ENCODE results near the gene YWHAE.
"Not testable (repeated sequence)": the region's sequence is repeated elsewhere in the genome, so short reads cannot be mapped to it uniquely, and the experiment has no call there.

Gene YWHAE

GRCh38 chr17:1413281-1413791 is 13.3 kb upstream of the YWHAE start:
- DNase-seq, result peak in 3 of 56 donors; percentile 1 to 54 (median 23)

GRCh38 chr17:1412185-1413110 is 12.4 kb upstream of the YWHAE start:
- DNase-seq, result no peak

GRCh38 chr17:1402262-1402586 is 2.2 kb upstream of the YWHAE start:
- DNase-seq, result no peak

GRCh38 chr17:1398931-1399678 is 917 bp downstream of the YWHAE start:
- DNase-seq, result peak in 18 of 56 donors; percentile 5 to 91 (median 56)

GRCh38 chr17:1398028-1398427 is 2.0 kb downstream of the YWHAE start:
- no peak for DNase-seq

- DNase-seq, result not testable (repeated sequence)
These were observed 4.0 kb downstream of the YWHAE start for GRCh38 chr17:1395876-1396665.

- no peak for DNase-seq
These were observed 8.4 kb downstream of the YWHAE start for GRCh38 chr17:1391577-1391976.

GRCh38 chr17:1390432-1391367 is 9.3 kb downstream of the YWHAE start:
- DNase-seq, result no peak

- not testable (repeated sequence) for DNase-seq
These were observed 12.4 kb downstream of the YWHAE start for GRCh38 chr17:1387490-1388227.

- not testable (repeated sequence) for DNase-seq
These were observed 13.3 kb downstream of the YWHAE start for GRCh38 chr17:1386675-1387190.

GRCh38 chr17:1386265-1386664 is 13.8 kb downstream of the YWHAE start:
- no peak for DNase-seq

GRCh38 chr17:1385861-1386260 is 14.2 kb downstream of the YWHAE start:
- DNase-seq, result no peak

GRCh38 chr17:1384905-1385435 is 15.1 kb downstream of the YWHAE start:
- DNase-seq, result no peak

GRCh38 chr17:1379930-1380313 is 20.1 kb downstream of the YWHAE start:
- DNase-seq, result no peak

GRCh38 chr17:1379208-1379929 is 20.7 kb downstream of the YWHAE start:
- DNase-seq, result no peak

GRCh38 chr17:1378476-1378860 is 21.6 kb downstream of the YWHAE start:
- DNase-seq, result not testable (repeated sequence)

- DNase-seq, result no peak
These were observed 22.7 kb downstream of the YWHAE start for GRCh38 chr17:1377334-1377733.

GRCh38 chr17:1376061-1376460 is 24.0 kb downstream of the YWHAE start:
- DNase-seq, result no peak

All from nucleus accumbens (tissue), 56 donors.